ENCODE data around the gene CTSZ. TPM values are rescaled to one million over a fixed set of nuclear protein-coding genes. Genes with fewer than 3 reads are reported as not detected.

The CTSZ gene
- total RNA-seq, 3 donors from 2014 or later: 135 to 238 (median 181) TPM

GRCh38 chr20:59031564-59032022, 24.5 kb upstream of the CTSZ start:
- DNase-seq (ENCODE audit: low spot score in 2 of 2): no peak
- intact Hi-C loops (cut with DNase I; ENCODE audit: low total_unique reads): no loop called here
- Histone ChIP-seq H3K36me3 (no peaks in the 10 kb centered on the region), H3K4me3 (peak overlapping the region; percentile 82 to 87 (median 82)), H3K27me3 (no peaks in the 10 kb centered on the region), H3K4me1 (peaks cover 0 to 5% of the 10 kb centered on the region in 2 donors), H3K9me3 (no peaks in the 10 kb centered on the region), H3K27ac (peak overlapping the region; percentile 88 to 89)
- TF ChIP-seq POLR2A (IDR thresholded peaks at IDR 0.05): no peak
- no peak for TF ChIP-seq POLR2AphosphoS5 (IDR thresholded peaks at IDR 0.05)
- TF ChIP-seq, protein P1, sequence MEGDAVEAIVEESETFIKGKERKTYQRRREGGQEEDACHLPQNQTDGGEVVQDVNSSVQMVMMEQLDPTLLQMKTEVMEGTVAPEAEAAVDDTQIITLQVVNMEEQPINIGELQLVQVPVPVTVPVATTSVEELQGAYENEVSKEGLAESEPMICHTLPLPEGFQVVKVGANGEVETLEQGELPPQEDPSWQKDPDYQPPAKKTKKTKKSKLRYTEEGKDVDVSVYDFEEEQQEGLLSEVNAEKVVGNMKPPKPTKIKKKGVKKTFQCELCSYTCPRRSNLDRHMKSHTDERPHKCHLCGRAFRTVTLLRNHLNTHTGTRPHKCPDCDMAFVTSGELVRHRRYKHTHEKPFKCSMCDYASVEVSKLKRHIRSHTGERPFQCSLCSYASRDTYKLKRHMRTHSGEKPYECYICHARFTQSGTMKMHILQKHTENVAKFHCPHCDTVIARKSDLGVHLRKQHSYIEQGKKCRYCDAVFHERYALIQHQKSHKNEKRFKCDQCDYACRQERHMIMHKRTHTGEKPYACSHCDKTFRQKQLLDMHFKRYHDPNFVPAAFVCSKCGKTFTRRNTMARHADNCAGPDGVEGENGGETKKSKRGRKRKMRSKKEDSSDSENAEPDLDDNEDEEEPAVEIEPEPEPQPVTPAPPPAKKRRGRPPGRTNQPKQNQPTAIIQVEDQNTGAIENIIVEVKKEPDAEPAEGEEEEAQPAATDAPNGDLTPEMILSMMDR (IDR thresholded peaks at IDR 0.05): no peak

- Histone ChIP-seq H3K27ac (no peak overlapping the region), H3K4me3 (peak overlapping the region; percentile 82 to 87 (median 82)), H3K27me3 (no peaks in the 10 kb centered on the region), H3K9me3 (no peaks in the 10 kb centered on the region), H3K36me3 (no peaks in the 10 kb centered on the region), H3K4me1 (peaks cover 0 to 5% of the 10 kb centered on the region in 2 donors)
- DNase-seq (ENCODE audit: low spot score in 2 of 2): no peak
- intact Hi-C loops (cut with DNase I; ENCODE audit: low total_unique reads): no loop called here
- TF ChIP-seq POLR2AphosphoS5 (IDR thresholded peaks at IDR 0.05): no peak
- TF ChIP-seq, protein P1 (IDR thresholded peaks at IDR 0.05): no peak
- TF ChIP-seq POLR2A (IDR thresholded peaks at IDR 0.05): no peak
These were observed 24.0 kb upstream of the CTSZ start for GRCh38 chr20:59030911-59031563.

DNA sequence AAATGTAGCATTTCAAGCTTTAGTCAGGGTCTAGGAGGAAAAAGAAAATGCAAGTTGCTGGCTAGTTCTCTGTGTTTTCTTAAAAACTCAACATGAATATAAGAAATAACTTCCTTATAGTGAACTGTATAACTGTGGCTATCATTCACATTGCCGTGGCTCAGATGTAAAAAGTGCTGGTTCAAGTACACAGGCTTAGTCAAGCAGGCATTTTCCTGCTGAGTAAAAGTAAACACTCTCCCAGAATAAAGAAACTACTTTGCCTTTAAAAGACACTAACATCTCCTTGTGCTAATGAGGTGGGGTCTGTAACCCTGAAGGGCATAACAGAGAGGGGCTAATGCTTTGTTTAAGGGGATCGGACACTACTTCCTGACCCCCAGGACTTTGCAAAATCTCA, 21.8 kb upstream of the CTSZ start:
- no peaks in the 10 kb centered on the region for H3K27me3 ChIP-seq
- no peaks in the 10 kb centered on the region for H3K9me3 ChIP-seq
- intact Hi-C loops (cut with DNase I; ENCODE audit: low total_unique reads): no loop called here
- H3K36me3 ChIP-seq: no peaks in the 10 kb centered on the region
- no peak overlapping the region for H3K4me3 ChIP-seq
- no peak overlapping the region for H3K27ac ChIP-seq
- peaks cover 0 to 5% of the 10 kb centered on the region in 2 donors for H3K4me1 ChIP-seq
- no peak for DNase-seq (ENCODE audit: low spot score in 2 of 2)
- TF ChIP-seq, protein P1 (IDR thresholded peaks at IDR 0.05): no peak
- TF ChIP-seq POLR2AphosphoS5 (IDR thresholded peaks at IDR 0.05) (no peak), POLR2A (IDR thresholded peaks at IDR 0.05) (no peak)

DNA sequence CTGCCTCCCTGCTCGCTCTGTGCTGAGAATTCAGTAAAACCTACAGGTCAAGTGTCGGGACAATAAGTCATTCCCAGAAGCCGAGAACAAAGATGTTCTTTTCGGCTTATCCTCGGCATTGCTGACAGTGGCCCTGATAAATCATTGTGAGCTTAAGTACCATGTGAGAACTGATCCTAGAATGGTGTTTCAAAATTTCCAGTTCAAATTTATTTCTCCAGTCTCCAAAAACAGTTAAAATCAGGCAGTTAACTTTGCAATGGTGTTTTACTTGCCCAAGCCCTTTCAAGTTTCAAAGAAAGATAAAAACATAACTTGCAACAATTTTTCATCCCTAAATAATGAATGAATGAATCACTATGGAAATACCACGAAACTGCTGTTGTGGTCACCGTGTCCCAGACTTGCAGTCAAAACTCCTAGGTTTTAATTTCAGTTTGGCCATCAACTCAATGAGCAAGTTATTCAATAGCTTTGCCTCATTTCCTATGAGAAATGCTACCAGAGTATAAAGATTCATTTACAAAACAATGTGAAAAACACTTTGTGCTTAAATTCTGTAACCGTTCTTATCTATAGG, 20.8 kb upstream of the CTSZ start:
- H3K27me3 ChIP-seq: no peaks in the 10 kb centered on the region
- DNase-seq (ENCODE audit: low spot score in 2 of 2): no peak
- intact Hi-C loops (cut with DNase I; ENCODE audit: low total_unique reads): no loop called here
- TF ChIP-seq POLR2A (IDR thresholded peaks at IDR 0.05) (no peak), POLR2AphosphoS5 (IDR thresholded peaks at IDR 0.05) (no peak)
- TF ChIP-seq, protein P1 (IDR thresholded peaks at IDR 0.05): no peak
- no peak overlapping the region for H3K27ac ChIP-seq
- H3K36me3 ChIP-seq: no peaks in the 10 kb centered on the region
- no peak overlapping the region for H3K4me3 ChIP-seq
- peaks cover 0 to 5% of the 10 kb centered on the region in 2 donors for H3K4me1 ChIP-seq
- H3K9me3 ChIP-seq: no peaks in the 10 kb centered on the region
